ENCODE results near the gene KRTAP1-3.
"Not testable (repeated sequence)": the region's sequence is repeated elsewhere in the genome, so short reads cannot be mapped to it uniquely, and the experiment has no call there.

KRTAP1-3 gene

GRCh38 chr17:41008811-41009210 is 25.9 kb downstream of the KRTAP1-3 start, which contains the start of gene KRTAP3-1:
KRTAP3-1 (minus strand) TSS chr17:41009128; CDS start chr17:41009074, 54 bp downstream.
- no peak for DNase-seq

GRCh38 chr17:41004397-41004796 is 30.3 kb downstream of the KRTAP1-3 start:
- no peak for DNase-seq

GRCh38 chr17:41003926-41004325 is 30.7 kb downstream of the KRTAP1-3 start:
- DNase-seq = no peak

- DNase-seq = no peak
Measured at GRCh38 chr17:41002814-41003213, 31.9 kb downstream of the KRTAP1-3 start.

- no peak for DNase-seq
Measured at GRCh38 chr17:41001795-41002194, 32.9 kb downstream of the KRTAP1-3 start.

- not testable (repeated sequence) for DNase-seq
Measured at GRCh38 chr17:40999563-40999962, 35.1 kb downstream of the KRTAP1-3 start, which contains the start of gene KRTAP3-2. KRTAP3-2 (minus strand) TSS chr17:40999906; CDS start chr17:40999853, 53 bp downstream.

- DNase-seq = no peak
Measured at GRCh38 chr17:40997361-40997760, 37.3 kb downstream of the KRTAP1-3 start.

GRCh38 chr17:40996829-40997228 is 37.8 kb downstream of the KRTAP1-3 start:
- DNase-seq = no peak

- DNase-seq = no peak
Measured at GRCh38 chr17:40995116-40995515, 39.6 kb downstream of the KRTAP1-3 start.

GRCh38 chr17:40993839-40994238 is 40.8 kb downstream of the KRTAP1-3 start, which contains the start of gene KRTAP3-3:
KRTAP3-3 (minus strand) TSS chr17:40994164; CDS start chr17:40994097, 67 bp downstream.
- DNase-seq = no peak

GRCh38 chr17:40993084-40993483 is 41.6 kb downstream of the KRTAP1-3 start:
- no peak for DNase-seq

GRCh38 chr17:40992666-40993065 is 42.0 kb downstream of the KRTAP1-3 start:
- no peak for DNase-seq

GRCh38 chr17:40986920-40987319 is 47.8 kb downstream of the KRTAP1-3 start:
- no peak for DNase-seq

GRCh38 chr17:40984226-40984625 is 50.4 kb downstream of the KRTAP1-3 start, which contains the start of gene KRT40:
KRT40 (minus strand) TSS chr17:40984326; CDS start chr17:40984273, 53 bp downstream.
- no peak for DNase-seq

Measured in SIG-M5 (cell line).